Renal cortex interstitium (tissue), 15 donors: ENCODE measurements around the gene MBLAC1. TPM values are rescaled to one million over a fixed set of nuclear protein-coding genes. Genes with fewer than 3 reads are reported as not detected.

Experiments used
- DNase-seq, 11 donors: peaks; one replicate each; pipeline ENCODE4 v3.0.0-alpha.2; 2013; ENCODE audit warnings: low read depth in 9 of 11, low spot score in 4 of 11; ENCODE audit errors: extremely low read depth in 1 of 11
- long read RNA-seq, 16 experiments: transcript quantifications; one replicate each; lab custom pipeline, GENCODE V29; 2026
- polyA plus RNA-seq, 3 donors: library from polyadenylated mRNA; unstranded; fragments of 120-200 nt; gene quantifications; one replicate each; pipeline ENCODE4 v1.2.1, GENCODE V29; 2013; ENCODE audit not compliant: insufficient read length in 3 of 3

The MBLAC1 gene, protein sequence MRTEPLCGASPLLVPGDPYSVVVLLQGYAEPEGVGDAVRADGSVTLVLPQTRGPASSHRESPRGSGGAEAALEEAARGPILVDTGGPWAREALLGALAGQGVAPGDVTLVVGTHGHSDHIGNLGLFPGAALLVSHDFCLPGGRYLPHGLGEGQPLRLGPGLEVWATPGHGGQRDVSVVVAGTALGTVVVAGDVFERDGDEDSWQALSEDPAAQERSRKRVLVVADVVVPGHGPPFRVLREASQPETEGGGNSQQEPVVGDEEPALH
- 1 to 10 TPM in 2 of 3 donors, under 1 TPM in 1; 0.79 to 1.9 (median 1.8) TPM for polyA plus RNA-seq
- long read RNA-seq, donor 1, partial matches to known transcripts: 0 of 1 reads
- long read RNA-seq, donor 1, other reads (novel, unspliced or antisense): 0 of 1 reads
- long read RNA-seq, donor 2, partial matches to known transcripts: 0 of 1 reads
- long read RNA-seq, donor 2, other reads (novel, unspliced or antisense): 0 of 1 reads
- long read RNA-seq, donor 3, partial matches to known transcripts: 0 of 1 reads
- long read RNA-seq, donor 3, other reads (novel, unspliced or antisense): 0 of 1 reads
- long read RNA-seq, donor 4, partial matches to known transcripts: 0 of 2 reads
- long read RNA-seq, donor 4, other reads (novel, unspliced or antisense): 0 of 2 reads
- long read RNA-seq, donor 5: 0 reads
- long read RNA-seq, donor 6, partial matches to known transcripts: 0 of 1 reads
- long read RNA-seq, donor 6, other reads (novel, unspliced or antisense): 0 of 1 reads
- long read RNA-seq, donor 7, partial matches to known transcripts: 0 of 1 reads
- long read RNA-seq, donor 7, other reads (novel, unspliced or antisense): 0 of 1 reads
- long read RNA-seq, donor 8: 0 reads
- long read RNA-seq, donor 9, partial matches to known transcripts: 0 of 1 reads
- long read RNA-seq, donor 9, other reads (novel, unspliced or antisense): 0 of 1 reads
- long read RNA-seq, donor 10: 0 reads
- long read RNA-seq, donor 11, partial matches to known transcripts: 0 of 2 reads
- long read RNA-seq, donor 11, other reads (novel, unspliced or antisense): 0 of 2 reads
- long read RNA-seq, donor 12: 0 reads
- long read RNA-seq, donor 13: 0 reads
- long read RNA-seq, donor 14, partial matches to known transcripts: 0 of 3 reads
- long read RNA-seq, donor 14, other reads (novel, unspliced or antisense): 0 of 3 reads
- long read RNA-seq, donor 15, partial matches to known transcripts: 0 of 2 reads
- long read RNA-seq, donor 15, other reads (novel, unspliced or antisense): 0 of 2 reads
- long read RNA-seq, donor 16, partial matches to known transcripts: 0 of 4 reads
- long read RNA-seq, donor 16, other reads (novel, unspliced or antisense): 0 of 4 reads

DNA sequence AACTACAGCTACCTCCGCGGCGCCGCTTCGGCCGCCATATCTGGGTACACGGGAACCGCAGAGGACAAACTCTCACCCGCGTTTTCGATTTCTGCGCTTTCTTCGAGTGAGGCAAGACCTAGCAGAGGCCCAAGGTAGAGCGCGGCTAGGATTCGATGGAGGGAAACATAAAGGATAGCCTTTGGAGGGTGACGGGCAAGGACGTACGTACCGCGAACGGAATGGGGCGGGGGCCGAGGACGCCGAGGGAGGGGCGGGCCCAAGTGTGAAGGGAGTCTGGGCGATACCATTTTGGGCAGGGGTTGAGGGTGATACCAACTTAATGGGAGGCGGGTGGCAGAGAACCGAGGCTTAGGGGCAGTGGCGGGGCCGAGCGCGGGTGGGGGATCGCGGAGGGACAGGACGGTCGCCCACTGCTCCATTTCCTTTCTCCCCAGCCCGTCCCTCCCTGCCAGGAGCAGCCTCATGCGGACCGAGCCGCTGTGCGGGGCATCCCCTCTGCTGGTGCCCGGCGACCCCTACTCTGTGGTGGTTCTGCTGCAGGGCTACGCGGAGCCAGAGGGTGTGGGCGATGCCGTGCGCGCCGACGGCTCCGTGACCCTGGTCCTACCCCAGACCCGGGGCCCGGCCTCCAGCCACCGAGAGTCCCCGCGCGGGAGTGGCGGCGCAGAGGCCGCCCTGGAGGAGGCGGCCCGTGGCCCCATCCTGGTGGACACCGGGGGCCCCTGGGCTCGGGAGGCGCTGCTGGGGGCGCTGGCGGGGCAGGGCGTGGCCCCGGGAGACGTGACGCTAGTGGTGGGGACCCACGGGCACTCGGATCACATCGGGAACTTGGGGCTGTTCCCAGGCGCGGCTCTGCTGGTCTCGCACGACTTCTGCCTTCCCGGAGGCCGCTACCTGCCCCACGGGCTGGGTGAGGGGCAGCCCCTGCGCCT lies at the start of gene MBLAC1:
Gene MBLAC1, plus strand, starts transcription at position 37 of the 935 bp plus-strand sequence. Its CDS starts 429 bp downstream, at position 466.
- peak; percentile 84 to 95 (median 92) for DNase-seq

DNA sequence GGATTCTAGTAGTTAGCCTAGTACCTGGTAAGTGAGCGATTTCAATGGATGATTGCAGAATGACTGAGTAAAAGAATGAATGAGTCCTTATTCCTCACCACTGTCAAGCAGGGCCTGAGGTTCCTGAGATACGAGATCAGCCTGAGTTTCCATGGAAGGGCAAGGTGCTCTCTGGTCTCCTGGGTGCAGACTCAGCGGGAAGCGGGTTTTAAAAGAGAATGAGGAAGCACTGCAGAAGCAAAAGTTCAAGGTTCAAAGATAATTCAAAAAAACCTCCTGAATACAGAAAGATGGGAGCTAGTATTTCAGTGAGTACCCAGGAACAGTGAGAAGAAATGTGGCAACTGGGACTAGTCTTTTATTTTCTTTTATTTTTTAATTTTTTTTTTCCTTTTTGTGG lies 49.6 kb upstream of the MBLAC1 start:
- no peak for DNase-seq

DNA sequence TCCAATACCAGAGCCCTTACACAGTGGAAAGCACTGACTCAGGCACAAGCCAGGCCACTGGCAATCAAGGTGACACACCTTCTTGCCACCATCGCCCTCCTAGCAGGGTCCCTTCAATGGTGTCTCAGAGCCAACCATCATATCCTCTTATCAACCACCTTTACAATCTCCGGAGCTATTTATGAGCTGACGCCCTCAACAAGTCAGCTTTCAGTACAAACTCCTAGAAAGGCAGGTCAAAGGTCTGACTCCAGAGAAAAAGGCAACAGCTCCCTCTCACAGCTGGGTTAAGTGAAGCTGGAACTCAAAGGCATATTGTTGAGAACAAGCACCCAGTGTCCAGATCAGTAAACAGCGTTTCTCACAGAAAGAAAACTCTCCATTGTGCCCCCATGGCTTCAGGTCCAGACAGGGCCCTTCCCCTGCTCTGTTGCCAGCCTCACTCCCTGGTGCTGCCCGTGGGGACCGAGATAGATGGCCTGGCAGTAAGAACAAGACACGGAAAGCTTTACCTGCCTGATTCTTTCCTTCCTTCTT lies 47.7 kb upstream of the MBLAC1 start:
- DNase-seq: no peak

DNA sequence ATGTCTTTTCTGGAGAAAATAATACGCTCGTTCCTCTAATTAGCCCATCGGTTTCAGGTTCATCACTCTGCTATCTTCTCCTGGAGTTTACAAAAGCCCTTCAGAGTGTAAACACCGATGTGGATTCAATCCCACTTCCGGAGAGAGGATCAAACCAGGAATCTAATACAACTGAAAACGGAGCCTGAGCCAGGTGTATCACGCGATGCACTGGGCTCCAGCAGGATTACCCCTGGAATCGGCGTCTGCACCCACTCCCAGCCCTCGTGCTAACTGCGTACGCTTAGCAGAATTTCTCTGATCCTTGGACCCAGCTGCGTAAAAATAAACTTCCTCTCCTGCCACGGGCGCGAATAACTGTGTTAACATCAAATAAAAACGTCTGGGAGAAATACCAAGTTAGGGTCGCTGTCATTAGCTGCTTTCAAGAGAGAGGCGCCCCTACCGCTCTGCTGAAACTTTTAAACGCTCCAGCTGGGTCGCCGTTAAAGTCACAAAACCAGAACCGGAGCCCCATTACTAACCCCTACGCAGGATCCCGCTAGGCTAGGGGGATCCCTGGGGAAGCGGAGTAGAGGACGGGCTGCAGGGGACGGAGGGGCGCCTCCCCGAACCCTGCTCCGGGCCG lies 45.7 kb upstream of the MBLAC1 start:
- DNase-seq: no peak

DNA sequence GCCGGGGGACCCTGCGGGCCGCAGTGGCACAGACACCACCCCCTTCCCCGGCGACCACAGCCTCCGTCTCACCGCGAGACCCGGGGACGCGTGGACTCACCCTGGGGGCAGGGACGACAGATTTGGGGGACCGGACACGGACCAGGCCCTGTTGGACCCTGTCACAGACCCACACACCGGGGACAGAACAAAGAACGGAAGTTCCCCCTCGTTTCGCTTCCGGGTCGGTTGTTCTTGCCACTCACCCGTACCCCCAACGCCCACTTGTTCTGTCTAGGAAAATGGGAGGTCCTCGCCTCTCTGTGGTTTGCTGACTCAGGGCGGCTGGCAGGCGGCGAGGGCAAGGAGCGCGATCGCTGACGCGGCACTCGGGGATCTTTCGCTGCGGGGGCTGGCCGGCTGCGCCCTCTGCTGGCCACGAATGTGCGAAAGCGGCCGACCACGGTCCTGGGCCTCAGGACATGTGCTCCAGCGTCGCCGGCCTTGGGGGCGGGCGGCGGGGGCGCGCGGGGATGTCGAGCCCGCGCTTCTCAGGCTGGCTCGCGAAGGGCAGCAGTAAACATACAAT lies 45.1 kb upstream of the MBLAC1 start, which contains the start of gene ZNF3:
Gene ZNF3, minus strand, starts transcription at position 189 of the 568 bp plus-strand sequence. CDS start 4,366 bp downstream, outside the sequence.
- peak; percentile 95 to 99 (median 99) for DNase-seq

DNA sequence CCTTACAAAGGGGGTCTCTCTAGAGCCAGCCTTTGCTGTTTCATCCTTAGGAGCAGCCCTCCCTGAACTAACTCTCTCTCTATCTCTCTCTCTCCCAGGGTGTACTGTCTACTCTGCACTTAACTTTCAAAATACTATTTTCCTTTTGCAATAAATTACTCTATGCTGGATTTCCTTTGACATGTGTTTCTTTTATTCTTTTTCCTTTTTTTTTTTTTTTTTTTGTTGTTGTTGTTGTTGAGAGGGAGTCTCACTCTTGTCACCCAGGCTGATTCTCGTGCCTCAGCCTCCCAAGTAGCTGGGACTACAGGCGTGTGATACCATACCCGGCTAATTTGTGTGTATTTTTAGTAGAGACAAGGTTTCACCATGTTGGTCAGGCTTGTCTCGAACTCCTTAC lies 43.8 kb upstream of the MBLAC1 start:
- no peak for DNase-seq

DNA sequence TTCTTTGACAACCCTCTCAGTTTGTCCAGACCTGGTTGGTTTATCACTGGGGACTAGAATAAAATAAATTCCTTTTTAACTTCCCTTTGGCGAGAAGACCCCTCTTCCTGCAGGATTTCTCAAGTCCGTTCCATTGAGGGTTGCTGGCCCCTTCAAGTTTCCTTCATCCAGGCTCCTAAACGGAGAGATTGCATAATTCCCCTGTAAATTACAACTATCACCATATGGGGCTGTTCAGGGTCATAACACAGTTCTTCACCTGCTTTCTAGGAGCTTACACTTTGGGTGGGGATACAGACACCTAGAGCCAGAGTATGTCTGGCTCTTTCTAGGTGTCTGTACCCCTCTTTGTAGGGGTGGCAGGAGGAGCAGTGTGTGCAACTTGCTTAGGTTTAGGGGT lies 41.3 kb upstream of the MBLAC1 start:
- DNase-seq: no peak

DNA sequence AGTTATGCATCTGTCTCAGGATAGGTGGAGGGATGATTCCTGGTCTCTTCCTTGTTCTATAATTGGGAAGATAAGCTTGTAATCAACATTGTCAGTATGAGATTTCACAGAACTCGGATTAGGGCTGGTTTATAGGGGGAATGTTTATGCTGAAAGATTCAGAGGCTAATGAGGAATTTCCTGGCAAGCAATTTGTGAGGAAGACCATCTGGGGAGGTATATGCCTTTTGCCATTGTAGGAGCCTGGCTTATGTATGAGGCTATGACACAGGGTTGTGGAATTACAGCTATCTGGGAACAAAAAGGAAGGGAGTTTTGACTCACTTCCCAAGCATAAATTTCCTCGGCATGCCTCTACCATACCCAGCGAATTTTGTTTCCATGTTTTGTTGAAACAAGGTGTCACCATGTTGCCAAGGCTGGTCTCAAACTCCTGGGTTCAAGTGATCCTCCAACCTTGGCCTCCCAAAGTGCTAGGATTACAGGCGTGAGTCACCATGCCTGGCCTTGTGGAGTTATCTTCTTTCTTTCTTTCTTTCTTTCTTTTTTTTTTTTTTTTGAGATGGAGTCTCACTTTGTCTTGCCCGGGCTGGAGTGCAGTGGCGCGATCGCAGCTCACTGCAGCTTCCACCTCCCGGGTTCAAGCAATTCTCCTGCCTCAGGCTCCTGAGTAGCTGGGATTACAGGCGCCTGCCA lies 39.6 kb upstream of the MBLAC1 start:
- peak in 4 of 11 donors; percentile 35 to 65 (median 51) for DNase-seq

DNA sequence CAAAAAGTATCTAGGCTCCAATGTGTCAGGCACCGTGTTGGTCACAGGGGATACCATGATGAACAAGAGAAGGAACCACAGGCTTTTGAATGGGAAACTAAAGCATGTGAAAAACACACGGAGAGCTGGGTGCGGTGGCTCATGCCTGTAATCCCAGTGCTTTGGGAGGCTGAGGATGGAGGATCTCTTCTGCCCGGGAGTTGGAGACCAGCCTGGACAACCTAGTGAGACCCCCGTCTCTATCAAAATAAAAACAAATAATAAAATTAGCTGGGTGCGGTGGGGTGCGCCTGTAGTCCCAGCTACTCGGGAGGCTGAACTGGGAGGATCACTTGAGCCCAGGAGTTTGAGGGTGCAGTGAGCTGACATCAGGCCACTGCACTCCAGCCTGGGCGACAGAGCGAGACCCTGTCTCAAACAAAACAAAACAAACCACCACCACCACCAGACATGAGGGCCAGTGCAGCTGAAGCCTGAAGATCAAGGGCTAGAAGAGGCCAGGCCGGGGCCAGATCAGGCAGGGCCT lies 38.6 kb upstream of the MBLAC1 start:
- DNase-seq: no peak

DNA sequence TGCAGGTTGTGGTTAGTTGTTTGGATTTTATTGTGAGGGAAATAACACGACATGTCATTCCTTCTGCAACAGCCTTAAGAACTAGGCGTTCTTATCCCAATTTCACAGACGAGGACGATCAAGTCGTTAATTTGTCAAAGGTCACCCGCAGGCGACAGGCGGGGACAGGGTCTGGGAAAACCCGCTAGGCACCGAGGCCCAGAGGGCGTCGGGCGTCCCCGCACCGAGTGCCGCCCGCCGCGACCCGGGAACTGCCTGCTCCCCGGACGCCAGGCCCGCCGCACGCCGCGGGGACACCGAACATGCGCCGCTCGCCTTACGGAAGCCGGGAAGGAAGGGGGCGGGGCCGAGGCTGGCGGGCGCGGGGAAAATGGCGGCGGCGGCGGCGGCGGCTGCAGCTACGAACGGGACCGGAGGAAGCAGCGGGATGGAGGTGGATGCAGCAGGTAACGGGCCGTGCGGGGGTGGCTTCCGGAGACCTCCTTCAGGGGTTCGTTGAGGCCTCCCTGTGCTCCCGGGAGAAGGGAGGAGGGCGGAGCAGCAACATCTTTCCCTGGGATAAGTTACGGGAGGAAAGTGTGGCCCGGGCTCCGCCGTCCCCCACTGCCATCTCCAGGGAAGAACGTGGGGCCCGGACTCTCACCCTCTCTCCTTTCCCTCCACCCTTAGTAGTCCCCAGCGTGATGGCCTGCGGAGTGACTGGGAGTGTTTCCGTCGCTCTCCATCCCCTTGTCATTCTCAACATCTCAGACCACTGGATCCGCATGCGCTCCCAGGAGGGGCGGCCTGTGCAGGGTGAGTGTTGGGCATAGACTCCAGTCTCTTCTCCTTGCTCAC lies 37.9 kb upstream of the MBLAC1 start, which contains the start of gene COPS6:
Gene COPS6, plus strand, starts transcription at position 349 of the 837 bp plus-strand sequence. Its CDS starts 22 bp downstream, at position 371.
- DNase-seq: peak in 8 of 11 donors; percentile 52 to 81 (median 76)

DNA sequence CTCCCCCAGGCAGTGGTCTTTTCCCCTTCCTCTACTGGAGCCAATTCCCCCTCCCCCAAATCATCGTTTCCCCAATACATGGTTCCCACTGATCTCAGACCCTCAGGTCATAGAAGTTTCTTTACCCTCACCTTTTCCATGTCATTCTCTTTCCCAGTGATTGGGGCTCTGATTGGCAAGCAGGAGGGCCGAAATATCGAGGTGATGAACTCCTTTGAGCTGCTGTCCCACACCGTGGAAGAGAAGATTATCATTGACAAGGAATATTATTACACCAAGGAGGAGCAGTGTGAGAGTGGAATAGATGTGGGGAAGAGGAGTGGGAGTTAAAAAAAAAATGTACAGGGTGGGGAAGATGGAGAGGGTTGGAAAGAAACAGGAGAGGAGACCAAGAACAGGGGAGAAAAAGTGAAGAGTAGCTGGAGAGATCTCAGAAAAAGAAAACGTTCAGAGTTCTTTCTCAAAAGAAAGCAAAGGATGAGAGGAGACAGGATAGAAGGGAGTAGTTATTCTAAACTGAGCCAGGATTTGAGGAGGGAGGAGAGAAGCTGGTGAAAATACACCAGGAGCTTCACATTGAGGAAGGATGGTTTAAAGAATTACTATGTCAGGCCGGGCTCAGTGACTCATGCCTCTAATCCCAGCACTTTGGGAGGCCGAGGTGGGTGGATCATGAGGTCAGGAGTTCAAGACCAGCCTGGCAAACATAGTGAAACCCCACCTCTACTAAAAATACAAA lies 37.1 kb upstream of the MBLAC1 start:
- DNase-seq: no peak

DNA sequence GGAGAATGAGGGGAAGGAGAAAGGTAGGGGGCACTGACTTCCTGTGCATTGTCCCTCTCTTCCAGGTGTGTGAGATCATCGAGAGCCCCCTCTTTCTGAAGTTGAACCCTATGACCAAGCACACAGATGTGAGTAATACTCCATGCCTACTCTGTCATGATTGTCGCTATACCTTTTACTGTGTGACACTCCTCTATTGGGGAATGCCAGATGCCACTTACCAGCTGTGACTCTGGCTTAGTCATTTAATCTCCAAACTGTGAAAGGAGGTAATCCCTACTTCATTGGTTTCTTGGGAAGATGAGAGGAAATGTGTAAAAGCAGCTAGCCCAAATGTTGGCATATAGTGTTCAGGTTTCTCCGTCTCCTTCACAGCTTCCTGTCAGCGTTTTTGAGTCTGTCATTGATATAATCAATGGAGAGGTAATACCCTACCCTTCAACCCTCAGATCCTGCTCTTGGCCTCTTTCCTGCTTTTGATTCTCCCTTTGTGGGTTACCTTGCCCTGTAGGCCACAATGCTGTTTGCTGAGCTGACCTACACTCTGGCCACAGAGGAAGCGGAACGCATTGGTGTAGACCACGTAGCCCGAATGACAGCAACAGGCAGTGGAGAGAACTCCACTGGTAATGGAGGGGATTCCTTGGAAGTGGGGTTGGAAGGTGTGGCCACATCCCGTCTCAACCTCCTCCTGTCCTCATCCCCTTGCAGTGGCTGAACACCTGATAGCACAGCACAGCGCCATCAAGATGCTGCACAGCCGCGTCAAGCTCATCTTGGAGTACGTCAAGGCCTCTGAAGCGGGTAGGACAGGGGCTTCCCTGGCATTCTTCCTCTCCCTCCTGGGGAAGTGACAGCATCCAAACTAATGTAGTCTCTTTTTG lies 36.0 kb upstream of the MBLAC1 start:
- DNase-seq: no peak

DNA sequence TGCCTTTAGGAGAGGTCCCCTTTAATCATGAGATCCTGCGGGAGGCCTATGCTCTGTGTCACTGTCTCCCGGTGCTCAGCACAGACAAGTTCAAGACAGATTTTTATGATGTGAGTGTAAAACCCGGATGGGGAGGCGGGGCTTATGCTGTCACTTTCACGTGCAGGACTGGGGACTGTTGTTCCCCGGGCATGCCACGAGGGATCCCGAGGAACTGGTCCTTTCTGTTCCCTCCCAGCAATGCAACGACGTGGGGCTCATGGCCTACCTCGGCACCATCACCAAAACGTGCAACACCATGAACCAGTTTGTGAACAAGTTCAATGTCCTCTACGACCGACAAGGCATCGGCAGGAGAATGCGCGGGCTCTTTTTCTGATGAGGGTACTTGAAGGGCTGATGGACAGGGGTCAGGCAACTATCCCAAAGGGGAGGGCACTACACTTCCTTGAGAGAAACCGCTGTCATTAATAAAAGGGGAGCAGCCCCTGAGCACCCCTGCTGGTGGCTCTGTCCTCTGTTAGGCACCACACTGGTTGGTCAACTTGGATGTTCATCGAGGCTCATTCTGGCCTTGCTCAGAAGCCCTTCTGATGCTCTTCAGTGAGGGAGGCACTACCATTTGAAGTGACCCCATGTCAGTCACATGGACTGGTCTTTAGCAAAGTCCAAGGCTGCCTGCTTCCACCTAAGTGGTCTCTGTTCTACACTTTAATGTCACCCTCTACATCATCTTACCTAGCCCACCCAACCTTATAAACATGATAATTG lies 35.2 kb upstream of the MBLAC1 start:
- no peak for DNase-seq
